Measurements from ENCODE around the gene ABT1. TPM values are rescaled to one million over a fixed set of nuclear protein-coding genes. Genes with fewer than 3 reads are reported as not detected.
A peak's percentile ranks its signal among the peaks of the same experiment; 100 is the strongest.

The ABT1 gene
- total RNA-seq, 4 donors from 2014 or later, result 17.4 to 30.0 (median 21.1) TPM

- Histone ChIP-seq H3K4me1 (peaks cover 23% of the 10 kb centered on the region), H3K4me3 (no peak overlapping the region), H3K27me3 (peaks cover 36% of the 10 kb centered on the region), H3K36me3 (peaks cover 6% of the 10 kb centered on the region), H3K27ac (no peak overlapping the region), H3K9me3 (no peaks in the 10 kb centered on the region)
- no peak for DNase-seq (ENCODE audit: low spot score in 2 of 2)
- 38% methylated on average over 20 of the region's 20 CpGs for WGBS
- TF ChIP-seq EP300 (IDR thresholded peaks at IDR 0.05) (no peak), POLR2AphosphoS5 (IDR thresholded peaks at IDR 0.05) (no peak), POLR2A (IDR thresholded peaks at IDR 0.05) (no peak)
- TF ChIP-seq, protein P1, sequence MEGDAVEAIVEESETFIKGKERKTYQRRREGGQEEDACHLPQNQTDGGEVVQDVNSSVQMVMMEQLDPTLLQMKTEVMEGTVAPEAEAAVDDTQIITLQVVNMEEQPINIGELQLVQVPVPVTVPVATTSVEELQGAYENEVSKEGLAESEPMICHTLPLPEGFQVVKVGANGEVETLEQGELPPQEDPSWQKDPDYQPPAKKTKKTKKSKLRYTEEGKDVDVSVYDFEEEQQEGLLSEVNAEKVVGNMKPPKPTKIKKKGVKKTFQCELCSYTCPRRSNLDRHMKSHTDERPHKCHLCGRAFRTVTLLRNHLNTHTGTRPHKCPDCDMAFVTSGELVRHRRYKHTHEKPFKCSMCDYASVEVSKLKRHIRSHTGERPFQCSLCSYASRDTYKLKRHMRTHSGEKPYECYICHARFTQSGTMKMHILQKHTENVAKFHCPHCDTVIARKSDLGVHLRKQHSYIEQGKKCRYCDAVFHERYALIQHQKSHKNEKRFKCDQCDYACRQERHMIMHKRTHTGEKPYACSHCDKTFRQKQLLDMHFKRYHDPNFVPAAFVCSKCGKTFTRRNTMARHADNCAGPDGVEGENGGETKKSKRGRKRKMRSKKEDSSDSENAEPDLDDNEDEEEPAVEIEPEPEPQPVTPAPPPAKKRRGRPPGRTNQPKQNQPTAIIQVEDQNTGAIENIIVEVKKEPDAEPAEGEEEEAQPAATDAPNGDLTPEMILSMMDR (IDR thresholded peaks at IDR 0.05), result no peak
Measured at GRCh38 chr6:26593278-26594130, 3.2 kb upstream of the ABT1 start.

- Histone ChIP-seq H3K4me1 (peaks cover 23% of the 10 kb centered on the region), H3K36me3 (peaks cover 12% of the 10 kb centered on the region), H3K9me3 (no peaks in the 10 kb centered on the region), H3K27ac (no peak overlapping the region), H3K4me3 (no peak overlapping the region), H3K27me3 (peaks cover 36% of the 10 kb centered on the region)
- 34% methylated on average over 6 of the region's 6 CpGs for WGBS
- TF ChIP-seq POLR2AphosphoS5 (IDR thresholded peaks at IDR 0.05) (no peak), EP300 (IDR thresholded peaks at IDR 0.05) (no peak), POLR2A (IDR thresholded peaks at IDR 0.05) (no peak)
- TF ChIP-seq, protein P1 (IDR thresholded peaks at IDR 0.05), result no peak
- DNase-seq (ENCODE audit: low spot score in 2 of 2), result no peak
Measured at GRCh38 chr6:26594131-26594498, 2.6 kb upstream of the ABT1 start.

DNA sequence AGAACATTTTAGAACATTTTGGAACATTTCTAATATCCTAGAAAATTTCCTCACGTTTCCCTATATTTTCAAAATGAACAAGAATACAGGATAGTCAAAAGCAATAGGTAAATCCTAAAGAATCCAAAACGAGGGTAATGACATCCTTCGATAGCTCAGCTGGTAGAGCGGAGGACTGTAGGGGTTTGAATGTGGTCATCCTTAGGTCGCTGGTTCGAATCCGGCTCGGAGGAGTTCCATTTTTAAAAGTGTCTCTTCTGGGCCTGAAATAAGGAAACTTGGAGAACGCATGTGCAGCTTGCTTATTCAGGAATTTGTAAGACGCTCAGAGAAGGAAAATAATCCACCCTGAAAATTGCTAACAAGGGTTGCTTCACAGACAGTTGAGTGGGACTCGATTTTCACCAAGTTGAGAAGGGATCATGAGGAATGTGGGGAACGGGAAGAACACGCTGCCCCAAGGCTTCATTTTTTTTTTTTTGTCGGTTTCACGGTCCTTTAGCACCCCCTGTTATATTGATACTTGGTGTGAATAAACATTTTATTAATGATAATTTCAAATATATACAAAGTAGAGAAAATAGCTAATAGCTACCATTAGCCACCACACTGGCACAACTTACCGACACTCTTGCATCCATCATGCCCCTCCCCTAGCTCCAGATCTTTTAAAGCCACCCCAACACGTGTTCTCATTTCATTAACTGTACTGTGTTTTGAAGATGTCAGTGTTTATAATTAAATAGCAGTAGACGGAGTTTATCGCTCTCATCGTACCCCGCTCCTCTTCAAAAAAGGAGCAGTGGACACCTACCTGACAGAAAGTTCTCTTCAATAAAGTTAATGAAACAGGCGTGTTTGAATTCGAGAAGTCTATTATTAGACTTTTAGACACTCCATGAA, 1.8 kb upstream of the ABT1 start:
- H3K27ac ChIP-seq, result no peak overlapping the region
- TF ChIP-seq, protein P1 (IDR thresholded peaks at IDR 0.05), result no peak
- TF ChIP-seq EP300 (IDR thresholded peaks at IDR 0.05), result no peak
- TF ChIP-seq POLR2AphosphoS5 (IDR thresholded peaks at IDR 0.05), result no peak
- no peak for TF ChIP-seq POLR2A (IDR thresholded peaks at IDR 0.05)
- peak overlapping the region; percentile 93 for H3K4me3 ChIP-seq
- DNase-seq (ENCODE audit: low spot score in 2 of 2), result no peak
- peaks cover 23% of the 10 kb centered on the region for H3K4me1 ChIP-seq
- H3K27me3 ChIP-seq, result peaks cover 36% of the 10 kb centered on the region
- no peaks in the 10 kb centered on the region for H3K9me3 ChIP-seq
- 21% methylated on average over 23 of the region's 23 CpGs for WGBS
- H3K36me3 ChIP-seq, result peaks cover 18% of the 10 kb centered on the region

DNA sequence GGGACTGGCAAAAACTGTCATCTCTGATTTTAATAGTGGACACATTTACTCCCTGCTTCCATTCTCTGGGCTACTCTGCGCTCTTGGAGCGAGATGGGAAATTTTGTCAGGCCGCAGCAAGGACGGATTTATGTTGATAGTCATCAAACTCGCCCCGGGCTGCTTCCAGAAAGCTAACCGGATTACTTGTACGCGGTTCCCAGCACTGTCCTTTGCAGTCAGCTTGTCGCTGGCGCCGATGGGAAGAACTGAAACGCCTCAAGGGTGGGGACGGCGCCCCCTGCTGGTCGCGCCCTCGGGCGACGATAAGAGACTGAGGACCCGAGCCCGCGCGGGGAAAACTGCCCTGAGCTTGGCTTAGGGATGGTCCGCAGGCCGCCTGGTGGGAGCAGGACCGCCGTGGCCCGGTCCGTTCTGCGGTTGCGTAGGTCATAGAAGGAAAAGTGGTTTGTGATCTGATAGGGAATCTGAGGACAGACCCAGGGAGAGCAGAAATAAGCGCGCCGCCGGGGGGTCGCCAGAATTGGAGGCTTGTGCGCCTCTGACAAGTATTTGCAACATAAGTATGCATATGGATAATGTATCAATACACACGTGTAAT, 984 bp upstream of the ABT1 start:
- 1% methylated on average over 34 of the region's 39 CpGs for WGBS

More for the DNA sequence above, 984 bp upstream of the ABT1 start:
- TF ChIP-seq EP300 (IDR thresholded peaks at IDR 0.05), result no peak
- TF ChIP-seq, protein P1 (IDR thresholded peaks at IDR 0.05), result peak; percentile 87 to 88
- TF ChIP-seq POLR2AphosphoS5 (IDR thresholded peaks at IDR 0.05), result no peak
- no peak for TF ChIP-seq POLR2A (IDR thresholded peaks at IDR 0.05)
- Histone ChIP-seq H3K4me1 (peaks cover 23% of the 10 kb centered on the region), H3K36me3 (peaks cover 18% of the 10 kb centered on the region), H3K27me3 (peaks cover 33% of the 10 kb centered on the region), H3K4me3 (peak overlapping the region; percentile 93), H3K27ac (no peak overlapping the region), H3K9me3 (no peaks in the 10 kb centered on the region)
- DNase-seq (ENCODE audit: low spot score in 2 of 2), result peak; percentile 94 to 95

Measured in suprapubic skin (tissue), 4 donors.